Fibroblast of skin of back (primary cell): ENCODE results near the gene ZNF326.

ENCODE experiments used
- DNase-seq: peaks from one replicate; pipeline ENCODE4 v3.0.0-alpha.2; 2013

ZNF326 gene

DNA sequence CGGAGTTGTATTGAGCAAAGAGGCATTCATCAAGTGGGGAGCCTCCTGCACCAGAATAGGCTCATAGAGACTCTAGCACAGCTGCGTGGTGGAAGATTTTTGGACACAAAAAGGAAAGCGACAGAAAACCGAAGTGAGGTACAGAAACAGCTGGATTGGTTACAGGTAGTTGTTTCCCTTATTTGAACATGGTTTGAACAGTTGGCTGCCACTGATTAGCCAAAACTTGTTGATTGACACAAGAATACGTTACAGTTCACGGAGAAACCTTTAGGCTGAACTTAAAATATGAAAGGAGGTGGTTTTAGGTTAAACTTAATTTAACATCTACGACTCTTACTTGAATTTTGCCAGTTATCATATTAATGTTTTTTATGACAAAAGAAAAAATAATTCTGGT, 89.1 kb downstream of the ZNF326 start:
- DNase-seq: no peak
